HG03039 (cell line): ENCODE data around the gene PCSK7.
"Not testable (repeated sequence)": the region's sequence is repeated elsewhere in the genome, so short reads cannot be mapped to it uniquely, and the experiment has no call there.

Experiments used
- ATAC-seq: cut with Tn5 transposase; IDR thresholded peaks from one replicate; pipeline ENCODE4 v1.9.1; 2021; ENCODE audit warnings: mild to moderate bottlenecking, moderate library complexity; ENCODE audit not compliant: unreplicated experiment

Gene PCSK7

GRCh38 chr11:117218133-117218915, 13.5 kb downstream of the PCSK7 start:
- no peak for ATAC-seq

GRCh38 chr11:117217141-117218084, 14.5 kb downstream of the PCSK7 start:
- ATAC-seq: no peak

DNA sequence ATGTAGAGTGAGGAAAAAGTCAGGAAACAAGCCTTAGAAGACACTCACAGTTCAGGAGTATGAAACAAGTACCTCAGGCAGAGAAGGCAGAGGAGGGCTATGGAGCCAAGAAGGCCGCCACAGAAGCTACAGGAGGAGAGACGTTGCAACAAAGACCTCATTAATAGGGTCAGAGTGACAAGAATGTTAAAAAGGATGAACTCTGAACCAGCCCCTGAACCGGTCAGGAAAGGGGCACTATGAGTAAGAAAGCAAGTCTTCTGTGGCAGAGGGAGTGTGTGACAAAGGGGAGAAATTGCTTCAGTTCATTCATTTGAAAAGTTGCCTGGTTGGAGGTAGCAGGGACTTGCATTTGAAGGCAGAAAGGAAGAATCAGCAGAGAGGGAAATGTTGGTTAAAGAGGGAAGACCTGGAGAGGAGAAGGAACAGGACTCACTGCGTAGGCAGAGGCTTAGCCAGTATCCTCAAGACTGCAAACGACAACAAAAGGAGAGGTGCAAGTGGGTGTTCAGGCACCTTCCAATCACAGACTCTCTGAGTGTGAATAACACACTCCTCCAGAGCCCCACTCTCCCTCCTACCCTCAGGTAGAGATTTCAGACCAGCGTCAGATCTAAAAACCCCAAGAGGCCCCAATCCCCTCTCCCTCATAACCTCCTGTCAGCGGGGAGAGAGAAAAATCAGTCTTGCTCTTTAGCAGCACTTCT, 17.3 kb downstream of the PCSK7 start:
- no peak for ATAC-seq

- no peak for ATAC-seq
These were observed 19.0 kb downstream of the PCSK7 start for GRCh38 chr11:117212697-117213355.

DNA sequence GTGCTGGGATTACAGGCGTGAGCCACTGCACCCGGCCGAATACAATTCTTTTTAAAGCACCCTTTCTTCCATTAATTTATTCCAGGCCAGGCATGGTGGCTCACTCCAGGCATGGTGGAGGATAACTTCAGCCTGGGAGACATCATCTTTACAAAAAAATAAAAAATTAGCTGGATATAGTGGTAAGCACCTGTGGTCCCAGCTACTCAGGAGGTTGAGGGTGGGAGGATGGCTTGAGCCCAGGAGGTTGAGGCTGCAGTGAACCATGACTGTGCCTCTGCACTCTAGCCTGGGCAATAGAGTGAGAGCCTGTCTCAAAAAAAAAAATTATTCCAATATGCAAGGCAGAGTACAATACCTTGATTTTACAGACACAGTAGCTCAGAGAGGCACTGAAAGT, 21.3 kb downstream of the PCSK7 start:
- ATAC-seq: no peak

- ATAC-seq: not testable (repeated sequence)
These were observed 22.3 kb downstream of the PCSK7 start for GRCh38 chr11:117209351-117210125.

- ATAC-seq: not testable (repeated sequence)
These were observed 23.2 kb downstream of the PCSK7 start for GRCh38 chr11:117208710-117209109.

GRCh38 chr11:117207481-117207880, 24.4 kb downstream of the PCSK7 start:
- ATAC-seq: not testable (repeated sequence)

DNA sequence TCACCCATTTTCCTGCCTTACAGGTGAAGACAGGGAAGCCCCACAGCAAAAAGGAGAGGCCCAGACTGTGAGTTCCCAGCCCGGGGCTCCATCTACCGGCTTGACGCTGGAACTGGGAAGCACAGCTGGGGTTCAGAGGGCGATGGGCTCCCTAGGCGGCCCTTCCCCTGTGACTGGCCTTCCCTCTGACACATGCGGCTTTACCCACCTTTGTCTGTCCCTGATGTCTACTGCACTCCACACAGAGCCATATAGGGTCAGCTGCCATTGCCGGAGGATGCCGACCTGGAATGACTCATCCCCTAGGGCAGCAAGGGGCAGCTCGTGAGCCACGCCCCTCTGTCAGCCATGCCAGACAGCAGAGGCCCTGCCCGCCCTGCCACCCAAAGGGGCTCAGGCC, 25.0 kb downstream of the PCSK7 start:
- ATAC-seq: not testable (repeated sequence)

GRCh38 chr11:117206111-117206510, 25.8 kb downstream of the PCSK7 start:
- ATAC-seq: not testable (repeated sequence)

GRCh38 chr11:117205211-117205818, 26.6 kb downstream of the PCSK7 start:
- no peak for ATAC-seq

DNA sequence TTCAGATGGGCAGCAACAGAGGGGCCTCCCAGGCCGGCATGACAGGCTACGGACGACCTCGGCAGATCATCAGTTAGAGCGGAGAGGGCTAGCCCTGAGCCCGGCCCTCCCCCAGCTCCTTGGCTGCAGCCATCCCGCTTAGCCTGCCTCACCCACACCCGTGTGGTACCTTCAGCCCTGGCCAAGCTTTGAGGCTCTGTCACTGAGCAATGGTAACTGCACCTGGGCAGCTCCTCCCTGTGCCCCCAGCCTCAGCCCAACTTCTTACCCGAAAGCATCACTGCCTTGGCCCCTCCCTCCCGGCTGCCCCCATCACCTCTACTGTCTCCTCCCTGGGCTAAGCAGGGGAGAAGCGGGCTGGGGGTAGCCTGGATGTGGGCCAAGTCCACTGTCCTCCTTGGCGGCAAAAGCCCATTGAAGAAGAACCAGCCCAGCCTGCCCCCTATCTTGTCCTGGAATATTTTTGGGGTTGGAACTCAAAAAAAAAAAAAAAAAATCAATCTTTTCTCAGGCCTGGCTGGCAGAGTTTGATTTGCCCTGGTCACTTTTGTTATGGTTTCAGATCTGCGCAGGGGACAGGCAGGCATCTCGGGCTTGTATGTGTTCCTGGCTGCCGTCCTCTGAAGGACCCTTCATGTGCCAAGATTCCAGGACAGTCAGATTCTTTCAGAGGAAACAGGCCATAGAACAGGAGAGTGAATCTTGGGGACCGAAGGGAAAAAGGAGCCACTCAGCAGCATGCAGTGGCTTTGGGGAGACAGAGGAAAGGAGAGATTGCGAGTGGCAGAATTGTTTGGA, 27.4 kb downstream of the PCSK7 start:
- no peak for ATAC-seq

GRCh38 chr11:117203069-117203407, 28.8 kb downstream of the PCSK7 start:
- no peak for ATAC-seq

- no peak for ATAC-seq
These were observed 29.3 kb downstream of the PCSK7 start for GRCh38 chr11:117202386-117203068.

DNA sequence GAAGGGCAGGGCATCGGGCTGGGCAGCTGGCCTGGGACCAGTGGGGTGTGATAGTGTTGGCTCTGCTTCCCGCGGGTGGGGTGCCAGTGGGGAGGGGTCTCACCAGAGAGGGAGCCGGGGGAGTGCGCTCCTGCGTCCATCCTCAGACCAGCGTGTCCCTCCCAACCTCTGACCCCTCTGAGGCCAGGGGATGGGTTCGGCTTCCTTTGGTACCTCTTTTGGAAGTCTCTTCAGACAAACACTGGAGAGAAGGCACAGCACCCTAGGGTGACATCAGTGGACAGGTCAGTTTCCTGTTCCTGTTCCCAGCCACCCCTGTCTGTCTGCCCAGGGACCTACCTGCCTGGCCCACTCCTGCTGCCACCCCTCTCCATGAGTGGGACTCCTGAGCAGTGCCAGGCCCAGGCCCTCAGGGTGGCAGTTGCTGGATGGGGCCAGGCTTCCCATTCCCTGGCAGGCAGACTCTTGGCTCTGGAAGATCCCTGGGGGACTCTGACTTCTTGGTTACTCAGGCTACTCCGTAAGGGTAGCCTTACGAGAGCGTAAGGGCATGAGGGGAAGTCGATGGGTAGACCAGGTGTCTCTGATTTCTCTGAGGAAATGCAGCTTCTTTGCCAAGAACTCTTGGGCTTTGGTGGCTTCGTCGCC, 30.1 kb downstream of the PCSK7 start:
- no peak for ATAC-seq

GRCh38 chr11:117200813-117201657, 30.8 kb downstream of the PCSK7 start:
- ATAC-seq: no peak
